Myocyte (in vitro differentiated cells): Measurements from ENCODE around the gene ODAPH. TPM values are rescaled to one million over a fixed set of nuclear protein-coding genes. Genes with fewer than 3 reads are reported as not detected.
"Not testable (repeated sequence)": the region's sequence is repeated elsewhere in the genome, so short reads cannot be mapped to it uniquely, and the experiment has no call there.

Experiments
- DNase-seq: peaks from one replicate; pipeline ENCODE4 v3.0.0-alpha.2; 2012; ENCODE audit warnings: low read depth
- total RNA-seq: library from RNA; depleted of rRNA; stranded (reverse); fragments of >200 nt; gene quantifications from 2 replicates; pipeline ENCODE4 v1.2.3, GENCODE V29; 2014

ODAPH gene
- total RNA-seq, 1 donor from 2014 or later, result 0.13 TPM

GRCh38 chr4:75544220-75544619 is 11.6 kb upstream of the ODAPH start:
- not testable (repeated sequence) for DNase-seq

GRCh38 chr4:75544870-75545269 is 11.0 kb upstream of the ODAPH start:
- no peak for DNase-seq

- peak; percentile 45 for DNase-seq
These were observed 10.3 kb upstream of the ODAPH start for GRCh38 chr4:75545526-75545925.

- peak; percentile 18 for DNase-seq
These were observed 8.0 kb upstream of the ODAPH start for GRCh38 chr4:75547647-75548387.

- DNase-seq, result peak; percentile 64
These were observed 6.8 kb upstream of the ODAPH start for GRCh38 chr4:75549019-75549418.

- no peak for DNase-seq
These were observed 3.4 kb upstream of the ODAPH start for GRCh38 chr4:75552452-75552851.

GRCh38 chr4:75557696-75558095 is 1.8 kb downstream of the ODAPH start:
- DNase-seq, result no peak

GRCh38 chr4:75561789-75562188 is 5.9 kb downstream of the ODAPH start:
- DNase-seq, result no peak

GRCh38 chr4:75564023-75564422 is 8.2 kb downstream of the ODAPH start:
- DNase-seq, result no peak

GRCh38 chr4:75565481-75565880 is 9.6 kb downstream of the ODAPH start:
- DNase-seq, result no peak

GRCh38 chr4:75566911-75567310 is 11.0 kb downstream of the ODAPH start:
- no peak for DNase-seq

GRCh38 chr4:75567725-75568124 is 11.9 kb downstream of the ODAPH start:
- no peak for DNase-seq

- DNase-seq, result peak; percentile 5
These were observed 28.2 kb downstream of the ODAPH start for GRCh38 chr4:75584067-75584466.

GRCh38 chr4:75593393-75593792 is 37.5 kb downstream of the ODAPH start:
- DNase-seq, result no peak

GRCh38 chr4:75596061-75596460 is 40.2 kb downstream of the ODAPH start:
- no peak for DNase-seq

GRCh38 chr4:75598390-75598789 is 42.5 kb downstream of the ODAPH start:
- DNase-seq, result peak; percentile 9

- no peak for DNase-seq
These were observed 43.8 kb downstream of the ODAPH start for GRCh38 chr4:75599647-75600046.

GRCh38 chr4:75605928-75606327 is 50.1 kb downstream of the ODAPH start:
- DNase-seq, result no peak

- no peak for DNase-seq
These were observed 56.4 kb downstream of the ODAPH start for GRCh38 chr4:75612306-75612705.
